Thyroid gland (tissue), 4 donors: Measurements from ENCODE around the gene CHST8. TPM values are rescaled to one million over a fixed set of nuclear protein-coding genes. Genes with fewer than 3 reads are reported as not detected.

ENCODE experiments used
- DNase-seq, 2 donors: peaks; one replicate each; pipeline ENCODE4 v3.0.0-alpha.2; 2019
- H3K27ac ChIP-seq, 3 donors: fragments of 200-600 bp; sonication (generic); 1 replicate in 2 of 3; 2 replicates in 1 of 3; pipeline ENCODE4 v1.5.1; 2016 to 2019; ENCODE audit warnings: mild to moderate bottlenecking in 1 of 3, moderate library complexity in 1 of 3
- H3K27me3 ChIP-seq: fragments of 200-600 bp; sonication (generic); one replicate; pipeline ENCODE4 v1.5.1; 2019
- H3K36me3 ChIP-seq, 2 donors: fragments of 200-600 bp; sonication (generic); one replicate each; pipeline ENCODE4 v1.5.1; 2016 to 2019
- H3K4me1 ChIP-seq, 2 donors: fragments of 200-600 bp; sonication (generic); one replicate each; pipeline ENCODE4 v1.5.1; 2017 to 2019
- H3K4me3 ChIP-seq, 3 donors: fragments of 200-600 bp; sonication (generic); replicated peaks in 1 of 3; 1 replicate in 2 of 3; 2 replicates in 1 of 3; pipeline ENCODE4 v1.5.1; 2016; ENCODE audit warnings: mild to moderate bottlenecking in 1 of 3
- H3K9me3 ChIP-seq: fragments of 200-600 bp; sonication (generic); one replicate; pipeline ENCODE4 v1.5.1; 2017
- CTCF ChIP-seq, 6 experiments: fragments of 200-600 bp in 3 of 6; fragments of 450-650 bp in 3 of 6; sonication (generic) in 3 of 6; IDR thresholded peaks; one replicate each; pipeline ENCODE4 v1.5.1; 2016 to 2019; ENCODE audit warnings: antibody characterized with exemption in 6 of 6, mild to moderate bottlenecking in 2 of 6, inconsistent platforms in 1 of 6, moderate library complexity in 1 of 6
- POLR2A ChIP-seq, 2 donors: fragments of 450-650 bp; IDR thresholded peaks; one replicate each; pipeline ENCODE4 v1.6.1; 2017; ENCODE audit warnings: antibody characterized with exemption in 2 of 2, mild to moderate bottlenecking in 2 of 2, moderate library complexity in 1 of 2
- WGBS, 2 donors: methylation state at CpG; one replicate each; pipeline ENCODE4 v1.1.5; 2017; 5-methylcytosine and 5-hydroxymethylcytosine counted together
- intact Hi-C: fragments of 100-400 bp; cut with DNase I; formaldehyde crosslinking; loops from one replicate; pipeline ENCODE4 v1.15.1; 2023
- total RNA-seq, 4 donors: library from RNA; depleted of rRNA; stranded (reverse); fragments of >200 nt; gene quantifications; one replicate each; pipeline ENCODE4 v1.2.3, GENCODE V29; 2016

CHST8 gene
- total RNA-seq, 4 donors from 2014 or later: 0.83 to 2.6 (median 1.4) TPM; not detected in 1

GRCh38 chr19:33811736-33812387, 190.1 kb downstream of the CHST8 start:
- H3K9me3 ChIP-seq: no peaks in the 10 kb centered on the region
- no peaks in the 10 kb centered on the region for H3K4me1 ChIP-seq
- DNase-seq: no peak
- TF ChIP-seq CTCF (IDR thresholded peaks at IDR 0.05) (no peak), POLR2A (IDR thresholded peaks at IDR 0.05) (no peak)
- H3K36me3 ChIP-seq: peaks cover 28 to 40% of the 10 kb centered on the region in 2 donors
- 88 to 89% methylated on average over 14 of the region's 14 CpGs for WGBS, 2 donors
- intact Hi-C loops: no loop called here
- no peaks in the 10 kb centered on the region for H3K27me3 ChIP-seq
- H3K27ac ChIP-seq: no peak overlapping the region
- no peak overlapping the region for H3K4me3 ChIP-seq

- Histone ChIP-seq H3K27ac (no peak overlapping the region), H3K9me3 (no peaks in the 10 kb centered on the region), H3K4me1 (no peaks in the 10 kb centered on the region), H3K4me3 (no peak overlapping the region), H3K27me3 (no peaks in the 10 kb centered on the region), H3K36me3 (peaks cover 28 to 36% of the 10 kb centered on the region in 2 donors)
- intact Hi-C loops: no loop called here
- no peak for DNase-seq
- TF ChIP-seq POLR2A (IDR thresholded peaks at IDR 0.05): no peak
- no peak for TF ChIP-seq CTCF (IDR thresholded peaks at IDR 0.05)
- 89 to 91% methylated on average over 10 to 23 of the region's 28 CpGs for WGBS, 2 donors
Measured at GRCh38 chr19:33812388-33813330, 190.9 kb downstream of the CHST8 start.

- Histone ChIP-seq H3K27me3 (no peaks in the 10 kb centered on the region), H3K4me3 (no peak overlapping the region), H3K9me3 (no peaks in the 10 kb centered on the region), H3K27ac (no peak overlapping the region), H3K36me3 (peaks cover 28 to 36% of the 10 kb centered on the region in 2 donors), H3K4me1 (no peaks in the 10 kb centered on the region)
- no peak for TF ChIP-seq POLR2A (IDR thresholded peaks at IDR 0.05)
- TF ChIP-seq CTCF (IDR thresholded peaks at IDR 0.05): no peak
- DNase-seq: no peak
- WGBS, 2 donors: 86 to 87% methylated on average over 15 to 16 of the region's 16 CpGs
- intact Hi-C loops: no loop called here
Measured at GRCh38 chr19:33813391-33814101, 191.8 kb downstream of the CHST8 start.

GRCh38 chr19:33814181-33815165, 192.7 kb downstream of the CHST8 start:
- peaks cover 28 to 36% of the 10 kb centered on the region in 2 donors for H3K36me3 ChIP-seq
- no peaks in the 10 kb centered on the region for H3K27me3 ChIP-seq
- H3K4me1 ChIP-seq: peaks cover 0 to 2% of the 10 kb centered on the region in 2 donors
- no peak overlapping the region for H3K4me3 ChIP-seq
- no peak overlapping the region for H3K27ac ChIP-seq
- DNase-seq: no peak
- 78 to 82% methylated on average over 21 of the region's 21 CpGs for WGBS, 2 donors
- intact Hi-C loops: no loop called here
- H3K9me3 ChIP-seq: no peaks in the 10 kb centered on the region
- TF ChIP-seq CTCF (IDR thresholded peaks at IDR 0.05): no peak
- no peak for TF ChIP-seq POLR2A (IDR thresholded peaks at IDR 0.05)
